ENCODE measurements around the gene SCGB2B2. TPM values are rescaled to one million over a fixed set of nuclear protein-coding genes. Genes with fewer than 3 reads are reported as not detected.
"Not testable (repeated sequence)": the region's sequence is repeated elsewhere in the genome, so short reads cannot be mapped to it uniquely, and the experiment has no call there.

Gene SCGB2B2
- total RNA-seq, 2 experiments from 2014 or later = 0.35 to 0.65 TPM

- CTCF ChIA-PET, H3K27me3 Mint-ChIP-seq, H3K27ac Mint-ChIP-seq, POLR2A ChIA-PET, H3K4me3 Mint-ChIP-seq, H3K4me1 Mint-ChIP-seq, DNase-seq: not testable (repeated sequence)
- Mint-ChIP-seq H3K36me3 (ENCODE audit: low read depth) (peaks cover 53% of the 10 kb centered on the region), H3K9me3 (peaks cover 63% of the 10 kb centered on the region)
These were observed 8.3 kb upstream of the SCGB2B2 start for GRCh38 chr19:34685266-34685665.

GRCh38 chr19:34681478-34681877 is 4.5 kb upstream of the SCGB2B2 start:
- Mint-ChIP-seq H3K27me3 (no peaks in the 10 kb centered on the region), H3K4me3 (no peak overlapping the region), H3K4me1 (peaks cover 22% of the 10 kb centered on the region), H3K36me3 (ENCODE audit: low read depth) (peaks cover 75% of the 10 kb centered on the region), H3K27ac (no peak overlapping the region), H3K9me3 (peaks cover 51% of the 10 kb centered on the region)
- CTCF ChIA-PET = no interaction called here
- DNase-seq = no peak
- POLR2A ChIA-PET = no interaction called here

- POLR2A ChIA-PET = interaction anchor here (1.4 kb wide), 1 partner anchor 55 kb away, joined by 4 read pairs; the partner anchor contains the start of gene ZNF181
- Mint-ChIP-seq H3K36me3 (ENCODE audit: low read depth) (peaks cover 63% of the 10 kb centered on the region), H3K4me3 (peak overlapping the region; percentile 84), H3K4me1 (peaks cover 29% of the 10 kb centered on the region), H3K27ac (peak overlapping the region; percentile 85), H3K9me3 (peaks cover 30% of the 10 kb centered on the region), H3K27me3 (no peaks in the 10 kb centered on the region)
- CTCF ChIA-PET = interaction anchor here (0.9 to 2.0 kb wide), 4 partner anchors 10 to 1518 kb away, joined by 3 to 10 read pairs (median 6); partner anchors contain the start of gene ZNF181
- DNase-seq = no peak
These were observed 1.5 kb upstream of the SCGB2B2 start for GRCh38 chr19:34678421-34678820.

- peaks cover 30% of the 10 kb centered on the region for H3K9me3 Mint-ChIP-seq
- peak overlapping the region; percentile 84 for H3K4me3 Mint-ChIP-seq
- peak overlapping the region; percentile 97 for H3K27ac Mint-ChIP-seq
- peaks cover 29% of the 10 kb centered on the region for H3K4me1 Mint-ChIP-seq
- peaks cover 60% of the 10 kb centered on the region for H3K36me3 Mint-ChIP-seq (ENCODE audit: low read depth)
- ChIA-PET CTCF (interaction anchor here (0.9 to 2.0 kb wide), 5 partner anchors 10 to 1518 kb away, joined by 3 to 10 read pairs (median 4); partner anchors contain the start of gene ZNF181), POLR2A (interaction anchor here (0.6 to 1.4 kb wide), 2 partner anchors 55 to 94 kb away, joined by 3 to 4 read pairs; partner anchors contain the start of gene ZNF181)
- no peak for DNase-seq
- H3K27me3 Mint-ChIP-seq = no peaks in the 10 kb centered on the region
These were observed 1.1 kb upstream of the SCGB2B2 start for GRCh38 chr19:34678085-34678412.

GRCh38 chr19:34677386-34678084 is 576 bp upstream of the SCGB2B2 start, which contains the start of gene ZNF302:
ZNF302 (plus strand) TSS chr19:34677678; CDS start chr19:34678805, 1,127 bp downstream.
- Mint-ChIP-seq H3K36me3 (ENCODE audit: low read depth) (peaks cover 57% of the 10 kb centered on the region), H3K27me3 (peaks cover 3% of the 10 kb centered on the region), H3K27ac (peak within 1 kb of the TSS; percentile 97), H3K9me3 (peaks cover 26% of the 10 kb centered on the region), H3K4me1 (peaks cover 29% of the 10 kb centered on the region), H3K4me3 (peak within 1 kb of the TSS; percentile 84)
- DNase-seq = peak; percentile 95
- CTCF ChIA-PET = interaction anchor here (0.9 to 2.0 kb wide), 5 partner anchors 11 to 1517 kb away, joined by 3 to 10 read pairs (median 4); partner anchors contain the start of gene ZNF181
- POLR2A ChIA-PET = interaction anchor here (0.5 to 1.4 kb wide), 3 partner anchors 56 to 1537 kb away, joined by 3 to 4 read pairs (median 3); partner anchors contain the start of genes ZNF146 and ZNF181

GRCh38 chr19:34675919-34676318 is 1.0 kb downstream of the SCGB2B2 start:
- H3K27ac Mint-ChIP-seq = no peak overlapping the region
- H3K36me3 Mint-ChIP-seq (ENCODE audit: low read depth) = peaks cover 43% of the 10 kb centered on the region
- ChIA-PET CTCF (interaction anchor here (1.1 kb wide), 1 partner anchor 9 kb away, joined by 3 read pairs; no protein-coding TSS in a partner anchor), POLR2A (interaction anchor here (0.9 kb wide), 1 partner anchor 95 kb away, joined by 3 read pairs; no protein-coding TSS in a partner anchor)
- peaks cover 24% of the 10 kb centered on the region for H3K9me3 Mint-ChIP-seq
- DNase-seq = no peak
- peaks cover 3% of the 10 kb centered on the region for H3K27me3 Mint-ChIP-seq
- peaks cover 29% of the 10 kb centered on the region for H3K4me1 Mint-ChIP-seq
- peak overlapping the region; percentile 84 for H3K4me3 Mint-ChIP-seq

GRCh38 chr19:34675250-34675649 is 1.7 kb downstream of the SCGB2B2 start:
- H3K27me3 Mint-ChIP-seq = peaks cover 3% of the 10 kb centered on the region
- peaks cover 37% of the 10 kb centered on the region for H3K36me3 Mint-ChIP-seq (ENCODE audit: low read depth)
- ChIA-PET POLR2A (no interaction called here), CTCF (no interaction called here)
- peaks cover 28% of the 10 kb centered on the region for H3K4me1 Mint-ChIP-seq
- H3K4me3 Mint-ChIP-seq = no peak overlapping the region
- peaks cover 19% of the 10 kb centered on the region for H3K9me3 Mint-ChIP-seq
- no peak overlapping the region for H3K27ac Mint-ChIP-seq
- no peak for DNase-seq

- H3K9me3 Mint-ChIP-seq = peaks cover 8% of the 10 kb centered on the region
- peaks cover 13% of the 10 kb centered on the region for H3K4me1 Mint-ChIP-seq
- ChIA-PET CTCF (no interaction called here), POLR2A (no interaction called here)
- no peak overlapping the region for H3K27ac Mint-ChIP-seq
- no peak overlapping the region for H3K4me3 Mint-ChIP-seq
- H3K36me3 Mint-ChIP-seq (ENCODE audit: low read depth) = peaks cover 21% of the 10 kb centered on the region
- H3K27me3 Mint-ChIP-seq = peaks cover 3% of the 10 kb centered on the region
- no peak for DNase-seq
These were observed 3.4 kb downstream of the SCGB2B2 start for GRCh38 chr19:34673590-34673989.

GRCh38 chr19:34671972-34672371 is 5.0 kb downstream of the SCGB2B2 start:
- no peak for DNase-seq
- peaks cover 13% of the 10 kb centered on the region for H3K36me3 Mint-ChIP-seq (ENCODE audit: low read depth)
- CTCF ChIA-PET = no interaction called here
- POLR2A ChIA-PET = no interaction called here
- no peak overlapping the region for H3K4me3 Mint-ChIP-seq
- peaks cover 5% of the 10 kb centered on the region for H3K9me3 Mint-ChIP-seq
- H3K4me1 Mint-ChIP-seq = peaks cover 17% of the 10 kb centered on the region
- no peak overlapping the region for H3K27ac Mint-ChIP-seq
- H3K27me3 Mint-ChIP-seq = peaks cover 3% of the 10 kb centered on the region

- Mint-ChIP-seq H3K27me3 (peaks cover 3% of the 10 kb centered on the region), H3K4me3 (no peak overlapping the region), H3K36me3 (ENCODE audit: low read depth) (peaks cover 4% of the 10 kb centered on the region), H3K9me3 (peaks cover 5% of the 10 kb centered on the region), H3K4me1 (peaks cover 13% of the 10 kb centered on the region), H3K27ac (no peak overlapping the region)
- ChIA-PET CTCF (no interaction called here), POLR2A (no interaction called here)
- no peak for DNase-seq
These were observed 7.7 kb downstream of the SCGB2B2 start for GRCh38 chr19:34669305-34669704.

GRCh38 chr19:34668690-34669089 is 8.3 kb downstream of the SCGB2B2 start:
- CTCF ChIA-PET = interaction anchor here (0.6 kb wide), 1 partner anchor 43 kb away, joined by 3 read pairs; no protein-coding TSS in a partner anchor

GRCh38 chr19:34668077-34668689 is 8.8 kb downstream of the SCGB2B2 start:
- DNase-seq; H3K27me3 Mint-ChIP-seq; H3K4me3 Mint-ChIP-seq; H3K36me3 Mint-ChIP-seq (ENCODE audit: low read depth); H3K9me3 Mint-ChIP-seq; POLR2A ChIA-PET: not testable (repeated sequence)
- H3K27ac Mint-ChIP-seq = peak overlapping the region; percentile 92
- peaks cover 16% of the 10 kb centered on the region for H3K4me1 Mint-ChIP-seq
- CTCF ChIA-PET = interaction anchor here (0.6 kb wide), 1 partner anchor 44 kb away, joined by 3 read pairs; no protein-coding TSS in a partner anchor

More at GRCh38 chr19:34668690-34669089, 8.3 kb downstream of the SCGB2B2 start:
- H3K27me3 Mint-ChIP-seq; H3K27ac Mint-ChIP-seq; DNase-seq; H3K9me3 Mint-ChIP-seq; POLR2A ChIA-PET; H3K36me3 Mint-ChIP-seq (ENCODE audit: low read depth); H3K4me3 Mint-ChIP-seq: not testable (repeated sequence)
- H3K4me1 Mint-ChIP-seq = peaks cover 11% of the 10 kb centered on the region

Data from activated CD4-positive, alpha-beta T cell treated with anti-CD3 and anti-CD28 coated beads, Interleukin-2, amount 10 ng/mL, durations not matched to agents 7 days and 5 days (primary cell).